Activated CD4-positive, alpha-beta memory T cell treated with anti-CD3 and anti-CD28 coated beads for 36 hours (primary cell): ENCODE measurements around the gene MLANA. TPM values are rescaled to one million over a fixed set of nuclear protein-coding genes. Genes with fewer than 3 reads are reported as not detected.

ENCODE experiments used
- CTCF ChIA-PET: fragments of 350-600 bp; sonication (Branson Sonifier 250); formaldehyde crosslinking; loops from one replicate; lab custom pipeline; 2021; ENCODE audit warnings: antibody characterized with exemption, inconsistent platforms; lab: Charles Lee
- POLR2A ChIA-PET: fragments of 350-600 bp; sonication (Branson Sonifier 250); formaldehyde crosslinking; loops from one replicate; lab custom pipeline; 2021; ENCODE audit warnings: antibody characterized with exemption; lab: Charles Lee
- DNase-seq: peaks from one replicate; pipeline ENCODE4 v3.0.0-alpha.2; 2020
- H3K27ac Mint-ChIP-seq: one replicate; pipeline ENCODE4 v1.8.0; 2021; ENCODE audit warnings: mixed read lengths
- H3K27me3 Mint-ChIP-seq: one replicate; pipeline ENCODE4 v1.8.0; 2021; ENCODE audit warnings: mixed read lengths
- H3K36me3 Mint-ChIP-seq: one replicate; pipeline ENCODE4 v1.8.0; 2021; ENCODE audit warnings: mixed read lengths
- H3K4me1 Mint-ChIP-seq: one replicate; pipeline ENCODE4 v1.8.0; 2021; ENCODE audit warnings: low read depth, mixed read lengths
- H3K4me3 Mint-ChIP-seq: one replicate; pipeline ENCODE4 v1.8.0; 2021; ENCODE audit warnings: mild to moderate bottlenecking, mixed read lengths
- H3K9me3 Mint-ChIP-seq: one replicate; pipeline ENCODE4 v1.8.0; 2021; ENCODE audit warnings: mixed read lengths
- intact Hi-C: fragments of 100-400 bp; cut with micrococcal nuclease; formaldehyde crosslinking; loops from one replicate; pipeline ENCODE4 v1.15.1; 2023
- total RNA-seq, 2 experiments: library from RNA; stranded (reverse); gene quantifications; one replicate each; pipeline ENCODE4 v1.2.3, GENCODE V29; 2021

Gene MLANA
- total RNA-seq, 2 experiments from 2014 or later: not detected

- ChIA-PET CTCF (interaction anchor here (1.6 to 2.8 kb wide), 2 partner anchors 21 to 202 kb away, joined by 5 to 32 read pairs; partner anchors contain the start of gene ERMP1), POLR2A (interaction anchor here (0.6 kb wide), 1 partner anchor 89 kb away, joined by 4 read pairs; no protein-coding TSS in a partner anchor)
- intact Hi-C loops: loop anchor here (2.0 to 10.0 kb wide), 5 partner anchors 20 to 868 kb away; partner anchors contain the start of genes ERMP1 and JAK2
- Mint-ChIP-seq H3K27me3 (no peaks in the 10 kb centered on the region), H3K4me1 (peaks cover 45% of the 10 kb centered on the region), H3K36me3 (no peaks in the 10 kb centered on the region), H3K27ac (peak overlapping the region; percentile 63), H3K9me3 (no peaks in the 10 kb centered on the region), H3K4me3 (no peak overlapping the region)
- DNase-seq: no peak
These were observed 37.7 kb upstream of the MLANA start for GRCh38 chr9:5852987-5853386.

DNA sequence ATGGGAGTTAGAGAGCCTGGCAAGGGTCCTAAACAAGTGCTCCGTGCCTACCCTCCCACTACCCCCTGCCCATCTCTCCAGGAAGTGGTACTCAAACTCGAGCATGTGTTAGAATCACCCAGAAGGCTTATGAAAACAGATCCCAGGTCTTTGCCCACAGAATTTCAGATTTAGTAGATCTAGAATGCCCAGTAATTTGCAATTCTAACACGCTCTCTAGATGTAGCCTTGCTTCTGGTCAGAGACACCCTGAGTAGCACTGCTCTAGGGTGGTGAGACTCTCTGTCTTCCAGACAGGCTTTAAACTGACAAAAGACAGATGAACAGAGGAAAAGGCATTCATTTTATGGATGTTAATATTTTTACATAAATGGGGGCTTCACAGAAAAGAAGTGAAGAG lies 37.1 kb upstream of the MLANA start:
- H3K4me1 Mint-ChIP-seq: peaks cover 45% of the 10 kb centered on the region
- H3K36me3 Mint-ChIP-seq: no peaks in the 10 kb centered on the region
- no peak for DNase-seq
- no peaks in the 10 kb centered on the region for H3K27me3 Mint-ChIP-seq
- H3K9me3 Mint-ChIP-seq: no peaks in the 10 kb centered on the region
- no peak overlapping the region for H3K4me3 Mint-ChIP-seq
- ChIA-PET POLR2A (interaction anchor here (1.2 to 1.6 kb wide), 5 partner anchors 17 to 226 kb away, joined by 3 to 6 read pairs (median 3); partner anchors contain the start of gene ERMP1), CTCF (interaction anchor here (1.0 to 2.4 kb wide), 5 partner anchors 12 to 201 kb away, joined by 4 to 9 read pairs (median 7); no protein-coding TSS in a partner anchor)
- peak overlapping the region; percentile 63 for H3K27ac Mint-ChIP-seq
- intact Hi-C loops: loop anchor here (1.0 to 10.0 kb wide), 7 partner anchors 15 to 869 kb away; partner anchors contain the start of genes ERMP1 and JAK2

GRCh38 chr9:5854063-5854790 lies 36.5 kb upstream of the MLANA start:
- Mint-ChIP-seq H3K9me3 (no peaks in the 10 kb centered on the region), H3K36me3 (no peaks in the 10 kb centered on the region), H3K4me1 (peaks cover 45% of the 10 kb centered on the region), H3K27ac (peak overlapping the region; percentile 63), H3K4me3 (no peak overlapping the region), H3K27me3 (no peaks in the 10 kb centered on the region)
- peak; percentile 56 for DNase-seq
- ChIA-PET POLR2A (interaction anchor here (1.0 to 1.6 kb wide), 6 partner anchors 12 to 226 kb away, joined by 3 to 8 read pairs (median 4); partner anchors contain the start of gene ERMP1), CTCF (interaction anchor here (0.7 to 2.4 kb wide), 7 partner anchors 13 to 170 kb away, joined by 3 to 10 read pairs (median 7); partner anchors contain the start of gene ERMP1)
- intact Hi-C loops: loop anchor here (1.0 to 10.0 kb wide), 6 partner anchors 15 to 869 kb away; partner anchors contain the start of gene JAK2

- Mint-ChIP-seq H3K36me3 (no peaks in the 10 kb centered on the region), H3K4me3 (no peak overlapping the region), H3K9me3 (no peaks in the 10 kb centered on the region), H3K4me1 (peaks cover 19% of the 10 kb centered on the region), H3K27ac (no peak overlapping the region), H3K27me3 (no peaks in the 10 kb centered on the region)
- POLR2A ChIA-PET: no interaction called here
- CTCF ChIA-PET: interaction anchor here (0.6 to 2.4 kb wide), 4 partner anchors 12 to 448 kb away, joined by 3 to 10 read pairs (median 6); partner anchors contain the start of gene ERMP1
- intact Hi-C loops: loop anchor here (10.0 kb wide), 1 partner anchor 873 kb away; the partner anchor contains the start of gene JAK2
- DNase-seq: no peak
These were observed 32.8 kb upstream of the MLANA start for GRCh38 chr9:5857928-5858327.

DNA sequence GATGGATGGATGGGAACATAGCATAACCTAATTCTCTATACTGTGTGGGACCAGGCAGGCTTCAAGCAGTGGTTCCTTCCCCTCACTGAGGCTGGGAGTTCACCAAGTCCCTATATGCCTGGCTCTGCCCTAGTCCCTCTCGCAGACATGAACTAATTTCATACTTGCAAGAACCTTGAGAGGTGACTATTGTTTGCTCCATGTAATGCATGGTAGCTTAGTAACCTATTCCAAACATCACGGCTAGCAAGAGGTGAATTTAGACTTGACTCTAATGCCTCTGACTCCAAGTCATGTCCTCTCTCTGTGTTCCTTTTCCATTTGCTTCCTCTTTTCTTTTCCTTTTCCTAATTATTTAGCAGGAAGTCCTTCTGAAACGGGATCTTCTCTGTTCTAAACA lies 31.9 kb upstream of the MLANA start:
- Mint-ChIP-seq H3K36me3 (no peaks in the 10 kb centered on the region), H3K27ac (no peak overlapping the region), H3K4me3 (no peak overlapping the region), H3K9me3 (no peaks in the 10 kb centered on the region), H3K27me3 (no peaks in the 10 kb centered on the region), H3K4me1 (peaks cover 10% of the 10 kb centered on the region)
- intact Hi-C loops: loop anchor here (10.0 kb wide), 1 partner anchor 874 kb away; the partner anchor contains the start of gene JAK2
- no peak for DNase-seq
- POLR2A ChIA-PET: no interaction called here
- CTCF ChIA-PET: interaction anchor here (2.0 to 2.4 kb wide), 2 partner anchors 11 to 26 kb away, joined by 8 to 10 read pairs; partner anchors contain the start of gene ERMP1

DNA sequence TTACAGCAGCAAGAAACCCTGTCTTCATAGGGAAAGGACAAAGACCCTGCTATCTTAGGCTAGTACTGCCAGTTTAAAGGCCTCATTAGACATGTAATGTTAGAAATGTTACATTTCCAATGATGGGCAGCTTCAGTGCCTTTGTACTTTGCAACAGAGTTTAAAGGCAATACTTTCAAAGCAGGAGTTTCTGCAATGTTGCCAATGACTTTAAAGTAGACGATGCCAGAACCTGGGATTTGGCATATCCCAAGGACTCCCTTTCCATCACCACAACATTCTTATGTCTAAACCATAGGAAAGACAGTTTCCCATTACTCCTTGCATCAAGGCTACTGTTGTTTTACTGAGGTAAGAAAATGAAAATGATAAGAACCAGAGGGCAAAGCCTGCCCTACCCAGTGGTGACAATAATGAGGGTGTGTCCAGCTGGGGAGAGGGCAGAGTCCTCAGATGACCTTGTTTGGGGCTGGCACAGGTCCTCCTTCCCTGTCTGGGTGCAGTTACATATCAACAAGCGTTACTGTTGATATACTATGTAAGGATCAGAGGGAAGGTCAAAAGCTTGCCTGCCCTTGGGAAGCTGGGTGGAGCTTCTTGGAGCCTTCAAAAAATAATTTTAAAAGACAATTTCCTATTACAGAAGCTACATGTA lies 27.5 kb upstream of the MLANA start:
- intact Hi-C loops: no loop called here
- Mint-ChIP-seq H3K27ac (no peak overlapping the region), H3K4me3 (no peak overlapping the region), H3K36me3 (peaks cover 3% of the 10 kb centered on the region), H3K9me3 (no peaks in the 10 kb centered on the region), H3K4me1 (no peaks in the 10 kb centered on the region), H3K27me3 (no peaks in the 10 kb centered on the region)
- no peak for DNase-seq
- ChIA-PET POLR2A (no interaction called here), CTCF (interaction anchor here (1.0 to 1.7 kb wide), 3 partner anchors 10 to 139 kb away, joined by 3 to 4 read pairs (median 3); no protein-coding TSS in a partner anchor)

GRCh38 chr9:5864446-5864845 lies 26.2 kb upstream of the MLANA start:
- H3K27me3 Mint-ChIP-seq: no peaks in the 10 kb centered on the region
- intact Hi-C loops: no loop called here
- peaks cover 3% of the 10 kb centered on the region for H3K4me1 Mint-ChIP-seq
- H3K36me3 Mint-ChIP-seq: peaks cover 3% of the 10 kb centered on the region
- no peak overlapping the region for H3K27ac Mint-ChIP-seq
- ChIA-PET POLR2A (no interaction called here), CTCF (interaction anchor here (1.0 to 1.7 kb wide), 3 partner anchors 9 to 137 kb away, joined by 3 to 4 read pairs (median 3); no protein-coding TSS in a partner anchor)
- no peak overlapping the region for H3K4me3 Mint-ChIP-seq
- no peaks in the 10 kb centered on the region for H3K9me3 Mint-ChIP-seq
- no peak for DNase-seq

DNA sequence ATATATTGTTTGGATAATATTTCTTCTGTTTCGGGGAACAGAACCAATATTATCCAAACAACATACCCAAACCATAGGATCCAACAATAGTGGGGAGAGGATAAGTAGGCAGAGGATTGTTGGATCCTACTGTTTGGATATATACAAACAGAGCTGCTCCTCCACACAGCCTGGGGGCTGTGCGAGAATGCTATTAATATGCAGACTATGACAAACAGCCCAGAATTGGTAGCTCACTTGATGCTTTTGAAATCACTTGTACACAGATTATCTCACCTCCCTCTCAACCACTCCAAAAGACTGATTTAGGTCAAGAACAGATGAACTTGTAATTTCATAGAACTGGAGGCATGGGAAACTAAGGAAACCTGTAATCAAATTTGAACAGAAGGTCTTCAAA lies 24.4 kb upstream of the MLANA start:
- CTCF ChIA-PET: no interaction called here
- no peak overlapping the region for H3K27ac Mint-ChIP-seq

DNA sequence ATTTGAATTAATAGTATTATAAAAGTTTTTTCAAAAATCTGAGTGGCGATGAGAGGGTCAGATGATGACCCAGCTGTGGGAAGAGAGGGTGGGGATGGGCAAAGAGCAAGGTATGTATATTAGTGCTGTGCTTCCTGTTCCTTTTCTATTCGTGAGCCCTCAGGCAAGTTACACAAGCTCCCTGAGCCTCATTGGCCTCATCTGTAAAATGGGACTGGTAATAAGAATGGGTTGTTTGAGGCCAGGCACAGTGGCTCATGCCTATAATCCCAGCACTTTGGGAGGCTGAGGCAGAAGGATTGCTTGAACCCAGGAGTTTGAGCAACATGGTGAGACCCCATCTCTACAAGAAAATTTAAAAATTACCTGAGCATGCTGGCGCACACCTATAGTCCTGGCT lies 24.0 kb upstream of the MLANA start:
- peaks cover 3% of the 10 kb centered on the region for H3K36me3 Mint-ChIP-seq
- POLR2A ChIA-PET: no interaction called here

More for the DNA sequence above, 24.4 kb upstream of the MLANA start:
- Mint-ChIP-seq H3K36me3 (peaks cover 3% of the 10 kb centered on the region), H3K4me1 (peaks cover 9% of the 10 kb centered on the region), H3K27me3 (no peaks in the 10 kb centered on the region), H3K4me3 (no peak overlapping the region), H3K9me3 (no peaks in the 10 kb centered on the region)
- POLR2A ChIA-PET: no interaction called here
- intact Hi-C loops: no loop called here
- DNase-seq: no peak

DNA sequence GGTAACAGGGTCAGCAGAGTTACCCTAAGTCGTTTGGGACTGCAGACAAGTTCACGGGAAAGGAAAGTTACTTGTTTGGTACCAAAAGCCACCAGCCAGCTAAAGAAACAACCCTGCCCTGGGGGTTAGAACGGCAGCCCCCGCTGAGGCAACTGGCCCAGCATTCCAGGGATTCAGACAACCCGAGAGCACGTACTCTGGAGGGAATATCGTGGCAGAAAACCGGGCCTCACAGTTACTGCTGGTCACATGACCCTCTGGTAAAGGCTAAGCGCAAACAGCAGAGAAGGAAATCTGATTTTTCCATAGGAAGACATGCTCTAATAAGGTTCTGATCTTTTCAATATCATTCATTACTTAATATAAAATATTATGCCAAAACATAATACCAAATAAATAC lies 22.5 kb upstream of the MLANA start:
- H3K27ac Mint-ChIP-seq: no peak overlapping the region
- no peak overlapping the region for H3K4me3 Mint-ChIP-seq
- peaks cover 3% of the 10 kb centered on the region for H3K36me3 Mint-ChIP-seq
- no peak for DNase-seq
- H3K9me3 Mint-ChIP-seq: no peaks in the 10 kb centered on the region
- intact Hi-C loops: loop anchor here (2.0 kb wide), 1 partner anchor 13 kb away; no protein-coding TSS in a partner anchor
- peaks cover 9% of the 10 kb centered on the region for H3K4me1 Mint-ChIP-seq
- ChIA-PET CTCF (interaction anchor here (1.3 to 3.4 kb wide), 3 partner anchors 14 to 438 kb away, joined by 3 to 19 read pairs (median 7); no protein-coding TSS in a partner anchor), POLR2A (no interaction called here)
- no peaks in the 10 kb centered on the region for H3K27me3 Mint-ChIP-seq

More for the DNA sequence above, 24.0 kb upstream of the MLANA start:
- no peak overlapping the region for H3K27ac Mint-ChIP-seq
- CTCF ChIA-PET: interaction anchor here (1.1 kb wide), 1 partner anchor 11 kb away, joined by 3 read pairs; no protein-coding TSS in a partner anchor
- peaks cover 9% of the 10 kb centered on the region for H3K4me1 Mint-ChIP-seq
- DNase-seq: no peak
- no peak overlapping the region for H3K4me3 Mint-ChIP-seq
- intact Hi-C loops: no loop called here
- H3K9me3 Mint-ChIP-seq: no peaks in the 10 kb centered on the region
- H3K27me3 Mint-ChIP-seq: no peaks in the 10 kb centered on the region

- DNase-seq: peak; percentile 62
- ChIA-PET POLR2A (no interaction called here), CTCF (interaction anchor here (0.6 to 3.4 kb wide), 11 partner anchors 11 to 777 kb away, joined by 3 to 19 read pairs (median 4); partner anchors contain the start of gene ERMP1)
- H3K4me1 Mint-ChIP-seq: peaks cover 9% of the 10 kb centered on the region
- H3K27ac Mint-ChIP-seq: no peak overlapping the region
- peaks cover 3% of the 10 kb centered on the region for H3K36me3 Mint-ChIP-seq
- H3K9me3 Mint-ChIP-seq: no peaks in the 10 kb centered on the region
- no peak overlapping the region for H3K4me3 Mint-ChIP-seq
- H3K27me3 Mint-ChIP-seq: no peaks in the 10 kb centered on the region
- intact Hi-C loops: loop anchor here (2.0 kb wide), 1 partner anchor 15 kb away; no protein-coding TSS in a partner anchor
These were observed 21.2 kb upstream of the MLANA start for GRCh38 chr9:5869315-5870019.
